Stomach (tissue), 9 donors: ENCODE results near the gene EDIL3. TPM values are rescaled to one million over a fixed set of nuclear protein-coding genes. Genes with fewer than 3 reads are reported as not detected.

Experiments used
- DNase-seq, 2 donors: peaks; one replicate each; pipeline versions ENCODE4 v3.0.0 to v3.0.0-alpha.2; 2013 to 2019
- H3K27ac ChIP-seq, 5 donors: fragments of 200-600 bp in 4 of 5; sonication (generic) in 4 of 5; one replicate each; pipeline ENCODE4 v1.5.1; 2013 to 2019; ENCODE audit warnings: mild to moderate bottlenecking in 1 of 5, moderate library complexity in 1 of 5
- H3K27me3 ChIP-seq, 3 donors: fragments of 200-600 bp; sonication (generic); one replicate each; pipeline ENCODE4 v1.5.1; 2017 to 2019; ENCODE audit warnings: mixed run types in 1 of 3
- H3K36me3 ChIP-seq, 4 donors: fragments of 200-600 bp; sonication (generic); 1 replicate in 3 of 4; 2 replicates in 1 of 4; pipeline ENCODE4 v1.5.1; 2016 to 2019
- H3K4me1 ChIP-seq, 4 donors: fragments of 200-600 bp; sonication (generic); one replicate each; pipeline ENCODE4 v1.5.1; 2016 to 2019
- H3K4me3 ChIP-seq, 4 donors: fragments of 200-600 bp; sonication (generic) in 3 of 4; one replicate each; pipeline ENCODE4 v1.5.1; 2016 to 2019; ENCODE audit warnings: mild to moderate bottlenecking in 1 of 4
- H3K9me3 ChIP-seq, 4 donors: fragments of 200-600 bp; sonication (generic); one replicate each; pipeline ENCODE4 v1.5.1; 2016 to 2019
- EP300 ChIP-seq: sonication (generic); formaldehyde crosslinking; IDR thresholded peaks from one replicate; pipeline ENCODE4 v1.6.1; 2017; ENCODE audit warnings: antibody characterized with exemption
- POLR2A ChIP-seq, 4 donors: fragments of 450-650 bp; IDR thresholded peaks; one replicate each; pipeline ENCODE4 v1.6.1; 2016; ENCODE audit warnings: antibody characterized with exemption in 4 of 4, control low read depth in 2 of 4, mild to moderate bottlenecking in 1 of 4, moderate library complexity in 1 of 4
- POLR2AphosphoS5 ChIP-seq, 3 donors: sonication (generic); formaldehyde crosslinking; IDR thresholded peaks; one replicate each; pipeline ENCODE4 v1.6.1; 2016; ENCODE audit warnings: antibody characterized with exemption in 3 of 3
- WGBS, 5 donors: extraction: QIAGEN DNeasy Blood & Tissue Kit in 3 of 5; methylation state at CpG; one replicate each; pipeline versions ENCODE4 v1.1.5 to v1.1.7; 2013 to 2018; 5-methylcytosine and 5-hydroxymethylcytosine counted together
- intact Hi-C: fragments of 100-400 bp; cut with DNase I; formaldehyde crosslinking; loops from one replicate; pipeline ENCODE4 v1.15.1; 2023; ENCODE audit warnings: low total_unique reads
- polyA plus RNA-seq, 3 donors: library from polyadenylated mRNA; stranded (reverse); fragments of 200-250 nt; gene quantifications; one replicate each; pipeline ENCODE4 v1.2.3, GENCODE V29; 2013
- total RNA-seq, 5 donors: library from RNA; depleted of rRNA; stranded (reverse); fragments of >200 nt; gene quantifications; one replicate each; pipeline versions ENCODE4 v1.1.0 to v1.2.3, GENCODE V29; 2014 to 2016
- TF ChIP-seq, protein P1 (sequence below), 7 experiments: fragments of 450-650 bp in 4 of 7; fragments of 200-600 bp in 3 of 7; sonication (generic) in 3 of 7; IDR thresholded peaks; one replicate each; pipeline ENCODE4 v1.5.1; 2016 to 2019; ENCODE audit warnings: antibody characterized with exemption in 7 of 7, control low read depth in 2 of 7, mild to moderate bottlenecking in 1 of 7
- donor health status: healthy with polysubstance abuse.
- donor health status: Bipolar disorder and iron deficiency.
- donor health status: healthy.

Gene EDIL3
- total and polyA plus RNA-seq, 8 donors, result 2.3 to 75.0 (median 14.4) TPM

GRCh38 chr5:84113246-84114105 is 271.2 kb downstream of the EDIL3 start:
- TF ChIP-seq POLR2AphosphoS5 (IDR thresholded peaks at IDR 0.05) (no peak), EP300 (no peak), POLR2A (IDR thresholded peaks at IDR 0.05) (no peak)
- TF ChIP-seq, protein P1, sequence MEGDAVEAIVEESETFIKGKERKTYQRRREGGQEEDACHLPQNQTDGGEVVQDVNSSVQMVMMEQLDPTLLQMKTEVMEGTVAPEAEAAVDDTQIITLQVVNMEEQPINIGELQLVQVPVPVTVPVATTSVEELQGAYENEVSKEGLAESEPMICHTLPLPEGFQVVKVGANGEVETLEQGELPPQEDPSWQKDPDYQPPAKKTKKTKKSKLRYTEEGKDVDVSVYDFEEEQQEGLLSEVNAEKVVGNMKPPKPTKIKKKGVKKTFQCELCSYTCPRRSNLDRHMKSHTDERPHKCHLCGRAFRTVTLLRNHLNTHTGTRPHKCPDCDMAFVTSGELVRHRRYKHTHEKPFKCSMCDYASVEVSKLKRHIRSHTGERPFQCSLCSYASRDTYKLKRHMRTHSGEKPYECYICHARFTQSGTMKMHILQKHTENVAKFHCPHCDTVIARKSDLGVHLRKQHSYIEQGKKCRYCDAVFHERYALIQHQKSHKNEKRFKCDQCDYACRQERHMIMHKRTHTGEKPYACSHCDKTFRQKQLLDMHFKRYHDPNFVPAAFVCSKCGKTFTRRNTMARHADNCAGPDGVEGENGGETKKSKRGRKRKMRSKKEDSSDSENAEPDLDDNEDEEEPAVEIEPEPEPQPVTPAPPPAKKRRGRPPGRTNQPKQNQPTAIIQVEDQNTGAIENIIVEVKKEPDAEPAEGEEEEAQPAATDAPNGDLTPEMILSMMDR (IDR thresholded peaks at IDR 0.05), result no peak
- H3K4me1 ChIP-seq, result no peaks in the 10 kb centered on the region
- DNase-seq, result peak in 1 of 2 donors; percentile 5
- no peaks in the 10 kb centered on the region for H3K36me3 ChIP-seq
- H3K27ac ChIP-seq, result no peak overlapping the region
- intact Hi-C loops, result no loop called here
- 69 to 80% (median 76%) methylated on average over 6 of the region's 6 CpGs for WGBS, 5 donors
- no peaks in the 10 kb centered on the region for H3K27me3 ChIP-seq
- H3K9me3 ChIP-seq, result no peaks in the 10 kb centered on the region
- H3K4me3 ChIP-seq, result no peak overlapping the region

DNA sequence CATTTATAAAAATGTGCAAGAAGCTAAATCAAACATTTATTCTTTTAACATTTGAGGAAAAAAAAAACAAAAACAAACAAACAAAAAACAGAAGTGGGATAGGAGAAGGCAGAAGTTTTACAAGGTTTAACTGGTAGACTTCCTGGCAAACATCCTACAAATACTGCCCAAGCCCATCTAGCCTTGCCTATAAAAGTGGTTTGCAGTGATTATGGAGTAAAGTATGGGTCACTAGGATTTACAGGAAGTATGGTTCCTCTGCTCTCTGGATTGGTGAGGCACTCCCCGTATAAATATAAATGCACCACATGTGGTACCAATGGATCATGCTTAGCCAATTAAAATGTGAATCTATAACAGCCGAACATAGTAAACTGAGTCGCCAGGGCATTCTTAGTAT is 291.9 kb downstream of the EDIL3 start:
- H3K4me3 ChIP-seq, result no peak overlapping the region
- intact Hi-C loops, result no loop called here
- no peaks in the 10 kb centered on the region for H3K9me3 ChIP-seq
- DNase-seq, result no peak
- H3K27me3 ChIP-seq, result no peaks in the 10 kb centered on the region
- H3K27ac ChIP-seq, result no peak overlapping the region
- no peaks in the 10 kb centered on the region for H3K4me1 ChIP-seq
- WGBS, 5 donors, result 86 to 91% (median 89%) methylated on average over 3 of the region's 3 CpGs
- no peaks in the 10 kb centered on the region for H3K36me3 ChIP-seq
- TF ChIP-seq EP300 (no peak), POLR2AphosphoS5 (IDR thresholded peaks at IDR 0.05) (no peak), POLR2A (IDR thresholded peaks at IDR 0.05) (no peak)
- TF ChIP-seq, protein P1 (IDR thresholded peaks at IDR 0.05), result no peak

- H3K4me3 ChIP-seq, result no peak overlapping the region
- WGBS, 5 donors, result 30 to 53% (median 37%) methylated on average over 4 of the region's 4 CpGs
- no peaks in the 10 kb centered on the region for H3K27me3 ChIP-seq
- TF ChIP-seq, protein P1 (IDR thresholded peaks at IDR 0.05), result no peak
- TF ChIP-seq EP300 (no peak), POLR2A (IDR thresholded peaks at IDR 0.05) (no peak)
- peak in 1 of 2 donors; percentile 9 for DNase-seq
- H3K4me1 ChIP-seq, result no peaks in the 10 kb centered on the region
- no peak overlapping the region for H3K27ac ChIP-seq
- peaks cover 0 to under 1% (median 0%) of the 10 kb centered on the region in 4 donors for H3K36me3 ChIP-seq
- no peaks in the 10 kb centered on the region for H3K9me3 ChIP-seq
- intact Hi-C loops, result no loop called here
Measured at GRCh38 chr5:84091127-84091799, 293.4 kb downstream of the EDIL3 start.

GRCh38 chr5:84088996-84089395 is 295.7 kb downstream of the EDIL3 start:
- H3K36me3 ChIP-seq, result peaks cover 0 to 4% (median 0%) of the 10 kb centered on the region in 4 donors
- 43 to 76% (median 74%) methylated on average over 2 of the region's 2 CpGs for WGBS, 5 donors
- TF ChIP-seq EP300 (no peak), POLR2AphosphoS5 (IDR thresholded peaks at IDR 0.05) (no peak), POLR2A (IDR thresholded peaks at IDR 0.05) (no peak)
- TF ChIP-seq, protein P1 (IDR thresholded peaks at IDR 0.05), result no peak

More at GRCh38 chr5:84088996-84089395, 295.7 kb downstream of the EDIL3 start:
- intact Hi-C loops, result no loop called here
- Histone ChIP-seq H3K27me3 (no peaks in the 10 kb centered on the region), H3K9me3 (no peaks in the 10 kb centered on the region), H3K4me1 (no peaks in the 10 kb centered on the region), H3K4me3 (no peak overlapping the region), H3K27ac (no peak overlapping the region)
- DNase-seq, result peak in 1 of 2 donors; percentile 30
